Psoas muscle (tissue), 8 donors: ENCODE data around the gene CENPB. TPM values are rescaled to one million over a fixed set of nuclear protein-coding genes. Genes with fewer than 3 reads are reported as not detected.

Experiments
- ATAC-seq, 4 donors: fragments of 200-7000 bp; cut with Tn5 transposase; one replicate each; pipeline ENCODE4 v1.9.1; 2020; ENCODE audit warnings: moderate library complexity in 3 of 4, mild to moderate bottlenecking in 2 of 4
- DNase-seq, 2 donors: peaks; one replicate each; pipeline ENCODE4 v3.0.0-alpha.2; 2020
- H3K27ac ChIP-seq: fragments of 200-600 bp; one replicate; pipeline ENCODE4 v1.8.0; 2022
- H3K27me3 ChIP-seq, 3 donors: fragments of 200-600 bp in 1 of 3; one replicate each; pipeline versions ENCODE4 v1.6.1 to v1.8.0; 2013 to 2022; ENCODE audit warnings: low read length in 2 of 3, mild to moderate bottlenecking in 2 of 3, moderate library complexity in 1 of 3; ENCODE audit not compliant: insufficient read depth in 3 of 3
- H3K36me3 ChIP-seq, 2 donors: fragments of 200-600 bp in 1 of 2; one replicate each; pipeline versions ENCODE4 v1.6.1 to v1.8.0; 2013 to 2022; ENCODE audit warnings: low read depth in 1 of 2, mild to moderate bottlenecking in 1 of 2, moderate library complexity in 1 of 2; ENCODE audit not compliant: insufficient read depth in 1 of 2
- H3K4me1 ChIP-seq: fragments of 200-600 bp; one replicate; pipeline ENCODE4 v1.8.0; 2022
- H3K4me3 ChIP-seq: fragments of 200-600 bp; one replicate; pipeline ENCODE4 v1.8.0; 2022; ENCODE audit warnings: mild to moderate bottlenecking
- H3K9me3 ChIP-seq: fragments of 200-600 bp; one replicate; pipeline ENCODE4 v1.8.0; 2022
- WGBS, 3 donors: extraction: QIAGEN DNeasy Blood & Tissue Kit; methylation state at CpG; one replicate each; pipeline versions ENCODE4 v1.1.6 to v1.1.7; 2013; 5-methylcytosine and 5-hydroxymethylcytosine counted together
- intact Hi-C, 2 donors: fragments of 100-400 bp; cut with DNase I; formaldehyde crosslinking; loops; one replicate each; pipeline versions ENCODE4 v1.11.0 to v1.14.2; 2022
- polyA plus RNA-seq, 3 donors: library from polyadenylated mRNA; stranded (reverse); fragments of 200-250 nt; gene quantifications; one replicate each; pipeline ENCODE4 v1.2.3, GENCODE V29; 2013
- total RNA-seq, 4 donors: library from RNA; stranded (reverse); fragmentation: NEBNext Ultra II Directional in 2 of 4; extraction: Animal tissue kit (Norgen Biotek cat#: 25700) in 2 of 4; gene quantifications; one replicate each; pipeline versions ENCODE4 v1.2.1 to v1.2.4, GENCODE V29; 2021 to 2023
- TF ChIP-seq, protein P1 (sequence below): fragments of 200-600 bp; IDR thresholded peaks from one replicate; pipeline ENCODE4 v1.8.0; 2022; ENCODE audit warnings: antibody characterized with exemption
- donor health status: healthy with polysubstance abuse.
- donor health status: DM: no; HTN: no; CAD: no; lungs with moderate emphysema.
- donor health status: Bipolar disorder and iron deficiency.
- donor health status: healthy.
- donor health status: DM: yes; HTN: yes; CAD: no.
- donor health status: DM: no; HTN: no; CAD: no.
- donor health status: DM: no; HTN: no; CAD: no.
- donor health status: DM: yes; HTN: yes; CAD: no.

CENPB gene
- total and polyA plus RNA-seq, 7 donors, result 74.3 to 144 (median 99.0) TPM

- Histone ChIP-seq H3K27ac (no peak overlapping the region), H3K36me3 (no peaks in the 10 kb centered on the region), H3K27me3 (no peaks in the 10 kb centered on the region), H3K4me1 (no peaks in the 10 kb centered on the region), H3K4me3 (no peak overlapping the region), H3K9me3 (no peaks in the 10 kb centered on the region)
- ATAC-seq (no peak), DNase-seq (no peak)
- TF ChIP-seq, protein P1, sequence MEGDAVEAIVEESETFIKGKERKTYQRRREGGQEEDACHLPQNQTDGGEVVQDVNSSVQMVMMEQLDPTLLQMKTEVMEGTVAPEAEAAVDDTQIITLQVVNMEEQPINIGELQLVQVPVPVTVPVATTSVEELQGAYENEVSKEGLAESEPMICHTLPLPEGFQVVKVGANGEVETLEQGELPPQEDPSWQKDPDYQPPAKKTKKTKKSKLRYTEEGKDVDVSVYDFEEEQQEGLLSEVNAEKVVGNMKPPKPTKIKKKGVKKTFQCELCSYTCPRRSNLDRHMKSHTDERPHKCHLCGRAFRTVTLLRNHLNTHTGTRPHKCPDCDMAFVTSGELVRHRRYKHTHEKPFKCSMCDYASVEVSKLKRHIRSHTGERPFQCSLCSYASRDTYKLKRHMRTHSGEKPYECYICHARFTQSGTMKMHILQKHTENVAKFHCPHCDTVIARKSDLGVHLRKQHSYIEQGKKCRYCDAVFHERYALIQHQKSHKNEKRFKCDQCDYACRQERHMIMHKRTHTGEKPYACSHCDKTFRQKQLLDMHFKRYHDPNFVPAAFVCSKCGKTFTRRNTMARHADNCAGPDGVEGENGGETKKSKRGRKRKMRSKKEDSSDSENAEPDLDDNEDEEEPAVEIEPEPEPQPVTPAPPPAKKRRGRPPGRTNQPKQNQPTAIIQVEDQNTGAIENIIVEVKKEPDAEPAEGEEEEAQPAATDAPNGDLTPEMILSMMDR, result no peak
- WGBS, 3 donors, result 76 to 81% (median 77%) methylated on average over 10 of the region's 10 CpGs
- intact Hi-C loops, result no loop called here
These were observed 25.7 kb downstream of the CENPB start for GRCh38 chr20:3760655-3761348.

DNA sequence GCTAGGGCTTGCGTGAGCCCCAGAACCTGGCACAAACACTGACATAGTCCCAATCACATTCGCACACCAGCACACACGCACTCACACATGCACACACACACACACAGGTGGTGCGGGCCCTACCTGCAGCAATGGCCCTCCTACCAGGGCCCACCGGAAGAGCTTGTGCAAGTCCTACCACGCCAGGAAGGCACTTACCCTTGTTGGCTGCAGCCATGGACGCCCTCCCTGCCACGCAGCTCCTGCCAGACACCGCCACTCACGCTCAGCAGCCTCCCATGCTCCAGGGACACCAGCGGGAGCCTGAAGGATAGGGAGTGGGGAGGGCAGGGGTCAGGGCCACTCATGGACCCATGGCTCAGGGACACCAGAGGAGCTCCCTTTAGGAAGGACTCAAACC lies 26.7 kb downstream of the CENPB start:
- ATAC-seq, result no peak
- H3K27me3 ChIP-seq, result no peaks in the 10 kb centered on the region
- no peaks in the 10 kb centered on the region for H3K9me3 ChIP-seq
- no peaks in the 10 kb centered on the region for H3K36me3 ChIP-seq
- DNase-seq, result no peak
- no peak overlapping the region for H3K4me3 ChIP-seq
- intact Hi-C loops, result no loop called here
- 89 to 91% (median 89%) methylated on average over 11 of the region's 11 CpGs for WGBS, 3 donors
- no peak overlapping the region for H3K27ac ChIP-seq
- no peaks in the 10 kb centered on the region for H3K4me1 ChIP-seq
- TF ChIP-seq, protein P1, result no peak

- Histone ChIP-seq H3K9me3 (no peaks in the 10 kb centered on the region), H3K36me3 (no peaks in the 10 kb centered on the region), H3K4me3 (no peak overlapping the region), H3K4me1 (no peaks in the 10 kb centered on the region), H3K27ac (no peak overlapping the region), H3K27me3 (no peaks in the 10 kb centered on the region)
- no peak for DNase-seq
- intact Hi-C loops, result no loop called here
- TF ChIP-seq, protein P1, result no peak
- no peak for ATAC-seq
- WGBS, 3 donors, result 74 to 86% (median 77%) methylated on average over 11 of the region's 11 CpGs
These were observed 27.2 kb downstream of the CENPB start for GRCh38 chr20:3759316-3759823.

DNA sequence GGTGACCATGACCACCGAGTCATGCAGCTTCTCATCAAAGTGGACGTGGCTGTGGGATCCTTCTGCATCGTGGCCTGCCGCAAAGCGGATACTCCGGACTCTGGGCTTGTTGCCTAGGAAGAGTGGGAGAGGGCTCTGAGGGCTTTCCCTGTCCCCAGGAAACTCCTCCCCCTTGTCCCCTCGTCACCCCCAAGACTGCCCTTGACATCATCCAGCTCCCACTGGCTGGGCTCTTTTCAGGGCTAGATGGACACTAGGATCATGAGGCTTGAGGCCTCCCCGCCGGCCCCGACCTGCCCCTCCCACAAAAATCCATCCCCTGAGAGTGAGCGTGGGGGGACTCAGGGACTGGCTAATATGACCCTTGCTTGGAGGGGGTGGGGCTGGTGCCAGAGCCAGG lies 28.0 kb downstream of the CENPB start:
- H3K27ac ChIP-seq, result no peak overlapping the region
- H3K4me3 ChIP-seq, result no peak overlapping the region
- ATAC-seq (peak in 1 of 4 donors; percentile 18), DNase-seq (no peak)
- no peaks in the 10 kb centered on the region for H3K36me3 ChIP-seq
- TF ChIP-seq, protein P1, result no peak
- no peaks in the 10 kb centered on the region for H3K9me3 ChIP-seq
- intact Hi-C loops, result no loop called here
- H3K27me3 ChIP-seq, result no peaks in the 10 kb centered on the region
- H3K4me1 ChIP-seq, result no peaks in the 10 kb centered on the region
- 73 to 80% (median 78%) methylated on average over 11 of the region's 11 CpGs for WGBS, 3 donors

GRCh38 chr20:3757268-3757667 lies 29.3 kb downstream of the CENPB start:
- WGBS, 3 donors, result 81 to 95% (median 84%) methylated on average over 2 of the region's 2 CpGs
- no peak for DNase-seq
- H3K9me3 ChIP-seq, result no peaks in the 10 kb centered on the region
- intact Hi-C loops, result no loop called here
- no peaks in the 10 kb centered on the region for H3K36me3 ChIP-seq
- H3K4me1 ChIP-seq, result no peaks in the 10 kb centered on the region
- H3K4me3 ChIP-seq, result no peak overlapping the region
- TF ChIP-seq, protein P1, result no peak
- no peaks in the 10 kb centered on the region for H3K27me3 ChIP-seq
- H3K27ac ChIP-seq, result no peak overlapping the region
- no peak for ATAC-seq
